Vagina (tissue), 2 donors: ENCODE data around the gene CHCHD2. TPM values are rescaled to one million over a fixed set of nuclear protein-coding genes. Genes with fewer than 3 reads are reported as not detected.
A peak's percentile ranks its signal among the peaks of the same experiment; 100 is the strongest.
"Not testable (repeated sequence)": the region's sequence is repeated elsewhere in the genome, so short reads cannot be mapped to it uniquely, and the experiment has no call there.

Experiments
- DNase-seq, 2 donors: peaks; one replicate each; pipeline ENCODE4 v3.0.0-alpha.2; 2017; ENCODE audit errors: extremely low spot score in 2 of 2
- H3K27ac ChIP-seq: fragments of 200-600 bp; sonication (generic); one replicate; pipeline ENCODE4 v1.5.1; 2019
- H3K27me3 ChIP-seq: fragments of 200-600 bp; sonication (generic); one replicate; pipeline ENCODE4 v1.5.1; 2019
- H3K36me3 ChIP-seq, 2 donors: fragments of 200-600 bp; sonication (generic); one replicate each; pipeline ENCODE4 v1.5.1; 2017 to 2019
- H3K4me1 ChIP-seq: fragments of 200-600 bp; sonication (generic); one replicate; pipeline ENCODE4 v1.5.1; 2019
- H3K4me3 ChIP-seq, 2 donors: fragments of 200-600 bp; sonication (generic); 1 replicate in 1 of 2; 2 replicates in 1 of 2; pipeline ENCODE4 v1.5.1; 2016 to 2019
- H3K9me3 ChIP-seq: fragments of 200-600 bp; sonication (generic); one replicate; pipeline ENCODE4 v1.5.1; 2019
- CTCF ChIP-seq, 3 experiments: fragments of 450-650 bp in 2 of 3; fragments of 200-600 bp in 1 of 3; sonication (generic) in 1 of 3; IDR thresholded peaks; one replicate each; pipeline ENCODE4 v1.5.1; 2017 to 2019; ENCODE audit warnings: antibody characterized with exemption in 3 of 3, mild to moderate bottlenecking in 2 of 3, moderate library complexity in 2 of 3
- POLR2A ChIP-seq, 2 donors: fragments of 450-650 bp; IDR thresholded peaks; one replicate each; pipeline ENCODE4 v1.6.1; 2017; ENCODE audit warnings: antibody characterized with exemption in 2 of 2, mild to moderate bottlenecking in 2 of 2, moderate library complexity in 2 of 2
- POLR2AphosphoS5 ChIP-seq, 2 donors: sonication (generic); formaldehyde crosslinking; IDR thresholded peaks; one replicate each; pipeline ENCODE4 v1.9.0; 2017; ENCODE audit warnings: antibody characterized with exemption in 2 of 2, mild to moderate bottlenecking in 2 of 2, low read depth in 1 of 2; ENCODE audit not compliant: insufficient read depth in 1 of 2
- intact Hi-C: fragments of 100-400 bp; cut with DNase I; formaldehyde crosslinking; loops from one replicate; pipeline ENCODE4 v1.15.1; 2023
- total RNA-seq: library from RNA; depleted of rRNA; stranded (reverse); fragments of >200 nt; gene quantifications from one replicate; pipeline ENCODE4 v1.2.3, GENCODE V29; 2016

The CHCHD2 gene
- total RNA-seq, 1 donor from 2014 or later = 306 TPM

- TF ChIP-seq POLR2A (IDR thresholded peaks at IDR 0.05) (no peak), POLR2AphosphoS5 (IDR thresholded peaks at IDR 0.05; ENCODE audit: insufficient read depth in 1 of 2, low read depth in 1 of 2) (no peak), CTCF (IDR thresholded peaks at IDR 0.05) (no peak)
- H3K36me3 ChIP-seq = no peaks in the 10 kb centered on the region
- DNase-seq = no peak
- peaks cover 24% of the 10 kb centered on the region for H3K4me1 ChIP-seq
- H3K27me3 ChIP-seq = no peaks in the 10 kb centered on the region
- intact Hi-C loops = no loop called here
- H3K27ac ChIP-seq = peak overlapping the region; percentile 42
- H3K9me3 ChIP-seq = no peaks in the 10 kb centered on the region
- no peak overlapping the region for H3K4me3 ChIP-seq
Measured at GRCh38 chr7:56091591-56091990, 14.7 kb downstream of the CHCHD2 start.

- H3K36me3 ChIP-seq = no peaks in the 10 kb centered on the region
- H3K4me3 ChIP-seq = no peak overlapping the region
- no peaks in the 10 kb centered on the region for H3K27me3 ChIP-seq
- intact Hi-C loops = no loop called here
- TF ChIP-seq POLR2A (IDR thresholded peaks at IDR 0.05) (no peak), CTCF (IDR thresholded peaks at IDR 0.05) (no peak), POLR2AphosphoS5 (IDR thresholded peaks at IDR 0.05; ENCODE audit: insufficient read depth in 1 of 2, low read depth in 1 of 2) (no peak)
- DNase-seq = no peak
- H3K9me3 ChIP-seq = no peaks in the 10 kb centered on the region
- no peak overlapping the region for H3K27ac ChIP-seq
- peaks cover 11% of the 10 kb centered on the region for H3K4me1 ChIP-seq
Measured at GRCh38 chr7:56087445-56087844, 18.8 kb downstream of the CHCHD2 start.

- intact Hi-C loops = no loop called here
- Histone ChIP-seq H3K27me3 (no peaks in the 10 kb centered on the region), H3K4me1 (peaks cover 5% of the 10 kb centered on the region), H3K36me3 (no peaks in the 10 kb centered on the region), H3K27ac (no peak overlapping the region), H3K4me3 (no peak overlapping the region), H3K9me3 (no peaks in the 10 kb centered on the region)
- TF ChIP-seq CTCF (IDR thresholded peaks at IDR 0.05) = no peak
- TF ChIP-seq POLR2A (IDR thresholded peaks at IDR 0.05) = no peak
- TF ChIP-seq POLR2AphosphoS5 (IDR thresholded peaks at IDR 0.05; ENCODE audit: insufficient read depth in 1 of 2, low read depth in 1 of 2) = no peak
- DNase-seq = no peak
Measured at GRCh38 chr7:56086761-56087160, 19.5 kb downstream of the CHCHD2 start.

- no peak for TF ChIP-seq POLR2A (IDR thresholded peaks at IDR 0.05)
- TF ChIP-seq POLR2AphosphoS5 (IDR thresholded peaks at IDR 0.05; ENCODE audit: insufficient read depth in 1 of 2, low read depth in 1 of 2) = no peak
- no peak for TF ChIP-seq CTCF (IDR thresholded peaks at IDR 0.05)
- peaks cover 0 to 14% of the 10 kb centered on the region in 2 donors for H3K36me3 ChIP-seq
- H3K9me3 ChIP-seq = no peaks in the 10 kb centered on the region
- H3K27ac ChIP-seq = no peak overlapping the region
- DNase-seq = no peak
- no peaks in the 10 kb centered on the region for H3K27me3 ChIP-seq
- peaks cover 20% of the 10 kb centered on the region for H3K4me1 ChIP-seq
- intact Hi-C loops = no loop called here
- no peak overlapping the region for H3K4me3 ChIP-seq
Measured at GRCh38 chr7:56083150-56083785, 23.0 kb downstream of the CHCHD2 start.

- Histone ChIP-seq H3K27ac (no peak overlapping the region), H3K9me3 (no peaks in the 10 kb centered on the region), H3K36me3 (peaks cover 0 to 21% of the 10 kb centered on the region in 2 donors), H3K4me1 (peaks cover 20% of the 10 kb centered on the region), H3K27me3 (no peaks in the 10 kb centered on the region), H3K4me3 (no peak overlapping the region)
- DNase-seq = no peak
- intact Hi-C loops = no loop called here
- no peak for TF ChIP-seq POLR2A (IDR thresholded peaks at IDR 0.05)
- TF ChIP-seq POLR2AphosphoS5 (IDR thresholded peaks at IDR 0.05; ENCODE audit: insufficient read depth in 1 of 2, low read depth in 1 of 2) = no peak
- TF ChIP-seq CTCF (IDR thresholded peaks at IDR 0.05) = no peak
Measured at GRCh38 chr7:56081626-56082340, 24.5 kb downstream of the CHCHD2 start.

- H3K36me3 ChIP-seq = peaks cover 0 to 21% of the 10 kb centered on the region in 2 donors
- H3K27ac ChIP-seq, H3K27me3 ChIP-seq, H3K4me3 ChIP-seq, H3K9me3 ChIP-seq, DNase-seq, intact Hi-C loops: not testable (repeated sequence)
- peaks cover 20% of the 10 kb centered on the region for H3K4me1 ChIP-seq
Measured at GRCh38 chr7:56080726-56081435, 25.4 kb downstream of the CHCHD2 start.
